H9 (cell line): ENCODE data around the gene AGMO. TPM values are rescaled to one million over a fixed set of nuclear protein-coding genes. Genes with fewer than 3 reads are reported as not detected.

Experiments
- DNase-seq: peaks from one replicate; pipeline ENCODE4 v3.0.0-alpha.2; 2017
- H2AFZ ChIP-seq: one replicate; pipeline ENCODE4 v1.6.1; 2013; ENCODE audit warnings: mild to moderate bottlenecking, low read length, control low read depth, moderate library complexity
- H2AK5ac ChIP-seq: 2 replicates; pipeline ENCODE4 v1.6.1; 2013; ENCODE audit warnings: low read length, control low read depth, mixed read lengths; ENCODE audit not compliant: insufficient read length
- H2BK120ac ChIP-seq: one replicate; pipeline ENCODE4 v1.6.1; 2013; ENCODE audit warnings: low read depth, mild to moderate bottlenecking, low read length, control low read depth, inconsistent platforms; ENCODE audit not compliant: poor library complexity, severe bottlenecking
- H2BK12ac ChIP-seq: 2 replicates; pipeline ENCODE4 v1.6.1; 2013; ENCODE audit warnings: low read length, control low read depth, mixed read lengths, low read depth; ENCODE audit not compliant: insufficient read length
- H2BK15ac ChIP-seq: 2 replicates; pipeline ENCODE4 v1.6.1; 2013; ENCODE audit warnings: low read depth, low read length, control low read depth
- H2BK20ac ChIP-seq: one replicate; pipeline ENCODE4 v1.6.1; 2013; ENCODE audit warnings: low read depth, mild to moderate bottlenecking, low read length, control low read depth, inconsistent platforms; ENCODE audit not compliant: poor library complexity, severe bottlenecking
- H2BK5ac ChIP-seq: 2 replicates; pipeline ENCODE4 v1.6.1; 2013; ENCODE audit warnings: low read length, control low read depth, mixed read lengths; ENCODE audit not compliant: insufficient read length
- H3K14ac ChIP-seq: 2 replicates; pipeline ENCODE4 v1.6.1; 2013; ENCODE audit warnings: low read length, control low read depth; ENCODE audit not compliant: insufficient read depth
- H3K18ac ChIP-seq: 2 replicates; pipeline ENCODE4 v1.6.1; 2013; ENCODE audit warnings: low read depth, mild to moderate bottlenecking, mixed read lengths, low read length, control low read depth; ENCODE audit not compliant: insufficient read length
- H3K23ac ChIP-seq: 2 replicates; pipeline ENCODE4 v1.6.1; 2013; ENCODE audit warnings: low read length, control low read depth, mixed read lengths, low read depth; ENCODE audit not compliant: insufficient read length
- H3K23me2 ChIP-seq: 2 replicates; pipeline ENCODE4 v1.6.1; 2013; ENCODE audit warnings: low read depth, mild to moderate bottlenecking, mixed read lengths, low read length, control low read depth; ENCODE audit not compliant: insufficient read length, poor library complexity, severe bottlenecking
- H3K27ac ChIP-seq: 2 replicates; pipeline ENCODE4 v1.5.1; 2013; ENCODE audit warnings: low read length, control low read depth, mixed read lengths, low read depth; ENCODE audit not compliant: insufficient read length
- H3K27me3 ChIP-seq: 2 replicates; pipeline ENCODE4 v1.6.1; 2013; ENCODE audit warnings: low read length, control low read depth, inconsistent platforms; ENCODE audit not compliant: insufficient read depth
- H3K4ac ChIP-seq: 2 replicates; pipeline ENCODE4 v1.6.1; 2013; ENCODE audit warnings: low read depth, mild to moderate bottlenecking, control low read depth, inconsistent platforms, low read length, moderate library complexity
- H3K4me1 ChIP-seq: 2 replicates; pipeline ENCODE4 v1.6.1; 2013; ENCODE audit warnings: low read length, control low read depth, inconsistent platforms; ENCODE audit not compliant: insufficient read depth
- H3K4me2 ChIP-seq: 2 replicates; pipeline ENCODE4 v1.6.1; 2013; ENCODE audit warnings: low read length, control low read depth, mixed read lengths; ENCODE audit not compliant: insufficient read length, insufficient read depth
- H3K56ac ChIP-seq: 2 replicates; pipeline ENCODE4 v1.6.1; 2013; ENCODE audit warnings: low read depth, mild to moderate bottlenecking, mixed read lengths, low read length, control low read depth; ENCODE audit not compliant: insufficient read length
- H3K79me1 ChIP-seq: 2 replicates; pipeline ENCODE4 v1.6.1; 2013; ENCODE audit warnings: low read depth, mild to moderate bottlenecking, moderate library complexity, low read length, control low read depth, inconsistent platforms; ENCODE audit not compliant: insufficient read depth, poor library complexity, severe bottlenecking
- H3K79me2 ChIP-seq: 2 replicates; pipeline ENCODE4 v1.6.1; 2013; ENCODE audit warnings: low read length, control low read depth, inconsistent platforms; ENCODE audit not compliant: insufficient read depth
- H3K9ac ChIP-seq: 2 replicates; pipeline ENCODE4 v1.6.1; 2013; ENCODE audit warnings: low read length, control low read depth, mixed read lengths; ENCODE audit not compliant: insufficient read length; ENCODE audit errors: extremely low read depth
- H3K9me3 ChIP-seq: one replicate; pipeline ENCODE4 v1.6.1; 2013; ENCODE audit warnings: low read depth, low read length, inconsistent platforms; ENCODE audit not compliant: control insufficient read depth
- H3T11ph ChIP-seq: one replicate; pipeline ENCODE4 v1.6.1; 2013; ENCODE audit warnings: mild to moderate bottlenecking, low read length, control low read depth, inconsistent platforms
- H4K20me1 ChIP-seq: one replicate; pipeline ENCODE4 v1.6.1; 2013; ENCODE audit not compliant: control insufficient read depth, insufficient read length, insufficient read depth
- H4K5ac ChIP-seq: 2 replicates; pipeline ENCODE4 v1.6.1; 2013; ENCODE audit warnings: low read depth, mild to moderate bottlenecking, mixed read lengths, low read length, control low read depth; ENCODE audit not compliant: insufficient read length
- H4K8ac ChIP-seq: replicated peaks from 2 replicates; pipeline ENCODE4 v1.6.1; 2013; ENCODE audit warnings: low read length, control low read depth, mixed read lengths, low read depth; ENCODE audit not compliant: insufficient read length
- H4K91ac ChIP-seq: 2 replicates; pipeline ENCODE4 v1.6.1; 2013; ENCODE audit warnings: low read depth, mild to moderate bottlenecking, moderate library complexity, mixed read lengths, low read length, control low read depth; ENCODE audit not compliant: insufficient read length
- H3K27ac Mint-ChIP-seq, 3 experiments: 2 replicates in 2 of 3; 3 replicates in 1 of 3; pipeline ENCODE4 v1.8.0; 2020 to 2021; ENCODE audit warnings: mixed read lengths in 3 of 3, mild to moderate bottlenecking in 1 of 3, moderate library complexity in 1 of 3
- H3K27me3 Mint-ChIP-seq: 2 replicates; pipeline ENCODE4 v1.8.0; 2021; ENCODE audit warnings: low read depth, mild to moderate bottlenecking, moderate library complexity, mixed read lengths
- H3K36me3 Mint-ChIP-seq, 3 experiments: 2 replicates in 2 of 3; 3 replicates in 1 of 3; pipeline ENCODE4 v1.8.0; 2020 to 2021; ENCODE audit warnings: low read depth in 3 of 3, mixed read lengths in 3 of 3; ENCODE audit not compliant: insufficient read depth in 1 of 3
- H3K4me1 Mint-ChIP-seq, 2 experiments: 2 replicates each; pipeline ENCODE4 v1.8.0; 2020; ENCODE audit warnings: mixed read lengths in 2 of 2
- H3K4me3 Mint-ChIP-seq, 2 experiments: 2 replicates in 1 of 2; 3 replicates in 1 of 2; pipeline ENCODE4 v1.8.0; 2020 to 2021; ENCODE audit warnings: mild to moderate bottlenecking in 2 of 2, mixed read lengths in 2 of 2, moderate library complexity in 1 of 2
- H3K9me3 Mint-ChIP-seq, 2 experiments: 2 replicates in 1 of 2; 3 replicates in 1 of 2; pipeline ENCODE4 v1.8.0; 2020; ENCODE audit warnings: mild to moderate bottlenecking in 2 of 2, mixed read lengths in 2 of 2, moderate library complexity in 1 of 2
- WGBS: extraction: QIAGEN DNeasy Blood & Tissue Kit; methylation state at CpG from one replicate; pipeline ENCODE4 v1.1.7; 2013; ENCODE audit warnings: missing lambda C conversion rate, low lambda C conversion rate, mixed read lengths; ENCODE audit not compliant: insufficient read length; ENCODE audit errors: extremely low coverage; 5-methylcytosine and 5-hydroxymethylcytosine counted together
- total RNA-seq: library from RNA; stranded (reverse); gene quantifications from 2 replicates; pipeline ENCODE4 v1.2.1, GENCODE V29; 2021
- TF ChIP-seq, protein P1 (sequence below): fragments of 200-600 bp; sonication (generic); conservative IDR thresholded peaks from 3 replicates; pipeline ENCODE4 v1.8.0; 2021; ENCODE audit warnings: antibody characterized with exemption, mild to moderate bottlenecking

The AGMO gene
- total RNA-seq, 1 experiment from 2014 or later: 0.70 TPM

DNA sequence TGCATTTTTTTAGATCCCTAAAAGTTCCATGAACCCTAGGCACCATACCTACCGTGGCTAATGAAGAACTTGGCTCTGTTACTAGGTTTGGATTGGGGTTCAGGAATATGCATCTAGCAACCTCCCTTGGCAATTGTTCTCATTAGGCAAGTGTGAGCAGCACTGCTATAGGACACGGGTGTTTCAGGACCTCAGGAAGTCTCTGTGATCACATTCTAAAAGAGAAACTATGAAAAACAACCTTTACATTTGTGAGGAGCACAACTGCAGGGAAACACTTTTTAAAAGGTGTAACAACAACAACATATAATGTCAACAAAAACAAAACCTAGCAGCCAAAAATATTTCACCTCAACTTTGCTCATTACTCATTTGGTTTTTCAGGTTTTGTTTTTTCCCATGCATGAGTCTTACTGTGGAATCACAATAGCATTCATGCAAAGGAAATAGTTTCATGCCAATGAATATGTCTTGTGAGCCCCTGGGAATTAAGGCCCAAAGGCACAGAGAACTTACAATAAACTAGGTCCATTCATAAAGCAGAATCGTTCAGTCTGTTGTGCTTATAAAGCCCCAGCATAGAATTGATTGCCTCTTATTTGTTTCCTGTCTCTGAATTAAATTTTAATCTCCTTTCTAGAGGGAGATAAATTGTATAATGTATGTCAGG is 403.5 kb downstream of the AGMO start:
- Histone ChIP-seq H3K4me2 (no peak overlapping the region), H3K4ac (no peak overlapping the region), H3K79me2 (no peaks in the 10 kb centered on the region), H3K4me1 (no peaks in the 10 kb centered on the region; the same call in 1 of the 2 replicates), H2BK20ac (no peak overlapping the region), H3K23me2 (no peaks in the 10 kb centered on the region), H3K27me3 (no peaks in the 10 kb centered on the region), H3K56ac (no peak overlapping the region), H4K20me1 (no peaks in the 10 kb centered on the region), H3K79me1 (no peaks in the 10 kb centered on the region), H3K14ac (no peak overlapping the region), H3K27ac (no peak overlapping the region), H2AFZ (no peak overlapping the region), H3K23ac (no peak overlapping the region), H2BK120ac (no peak overlapping the region), H3K9ac (no peak overlapping the region), H3K18ac (no peak overlapping the region), H3T11ph (no peak overlapping the region), H4K8ac (no peak overlapping the region), H3K9me3 (no peaks in the 10 kb centered on the region), H2BK12ac (no peak overlapping the region), H2BK15ac (no peak overlapping the region), H4K91ac (no peak overlapping the region), H2BK5ac (no peak overlapping the region), H2AK5ac (no peak overlapping the region), H4K5ac (no peak overlapping the region)
- H3K4me1 Mint-ChIP-seq: peaks cover 4 to 7% of the 10 kb centered on the region in 2 experiments; a peak in 3 of 4 replicates
- TF ChIP-seq, protein P1, sequence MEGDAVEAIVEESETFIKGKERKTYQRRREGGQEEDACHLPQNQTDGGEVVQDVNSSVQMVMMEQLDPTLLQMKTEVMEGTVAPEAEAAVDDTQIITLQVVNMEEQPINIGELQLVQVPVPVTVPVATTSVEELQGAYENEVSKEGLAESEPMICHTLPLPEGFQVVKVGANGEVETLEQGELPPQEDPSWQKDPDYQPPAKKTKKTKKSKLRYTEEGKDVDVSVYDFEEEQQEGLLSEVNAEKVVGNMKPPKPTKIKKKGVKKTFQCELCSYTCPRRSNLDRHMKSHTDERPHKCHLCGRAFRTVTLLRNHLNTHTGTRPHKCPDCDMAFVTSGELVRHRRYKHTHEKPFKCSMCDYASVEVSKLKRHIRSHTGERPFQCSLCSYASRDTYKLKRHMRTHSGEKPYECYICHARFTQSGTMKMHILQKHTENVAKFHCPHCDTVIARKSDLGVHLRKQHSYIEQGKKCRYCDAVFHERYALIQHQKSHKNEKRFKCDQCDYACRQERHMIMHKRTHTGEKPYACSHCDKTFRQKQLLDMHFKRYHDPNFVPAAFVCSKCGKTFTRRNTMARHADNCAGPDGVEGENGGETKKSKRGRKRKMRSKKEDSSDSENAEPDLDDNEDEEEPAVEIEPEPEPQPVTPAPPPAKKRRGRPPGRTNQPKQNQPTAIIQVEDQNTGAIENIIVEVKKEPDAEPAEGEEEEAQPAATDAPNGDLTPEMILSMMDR: no peak
- H3K27ac Mint-ChIP-seq: peak overlapping the region in 2 of 3 experiments; percentile 44 to 85; a peak in 2 of 7 replicates
- H3K4me3 Mint-ChIP-seq: no peak overlapping the region
- no peak for DNase-seq
- no peaks in the 10 kb centered on the region for H3K27me3 Mint-ChIP-seq
- 0 out of 7 replicates have a peak, but pooled peaks cover 0 to 1% (median 0%) of the 10 kb centered on the region in 3 experiments for H3K36me3 Mint-ChIP-seq
- WGBS: no CpG with 5 or more reads among the region's 3 CpGs
- H3K9me3 Mint-ChIP-seq: no peaks in the 10 kb centered on the region

Other genes starting within 250 kb of the AGMO start
- gene MEOX2, start 124.7 kb upstream of the AGMO start, total RNA-seq: not detected in 2 replicates